Naive thymus-derived CD8-positive, alpha-beta T cell (primary cell): ENCODE measurements around the gene ATXN1. TPM values are rescaled to one million over a fixed set of nuclear protein-coding genes. Genes with fewer than 3 reads are reported as not detected.

Experiments used
- ATAC-seq, 2 donors: fragments of 150-1000 bp; cut with Tn5 transposase in 1 of 2; sonication (Bioruptor Pico), chemical (Tn5 transposase) in 1 of 2; 1 replicate in 1 of 2; 2 replicates in 1 of 2; pipeline ENCODE4 v1.10.0; 2021; ENCODE audit warnings: mild to moderate bottlenecking in 2 of 2, moderate library complexity in 2 of 2
- POLR2A ChIA-PET: fragments of 350-600 bp; sonication (Branson Sonifier 250); formaldehyde crosslinking; loops from one replicate; lab custom pipeline; 2021; ENCODE audit warnings: antibody characterized with exemption; lab: Charles Lee
- DNase-seq, 10 donors: peaks; one replicate each; pipeline versions ENCODE4 v3.0.0 to v3.0.0-alpha.2; 2020 to 2022
- H3K27ac Mint-ChIP-seq, 10 donors: one replicate each; pipeline ENCODE4 v1.8.0; 2020 to 2022; ENCODE audit warnings: mild to moderate bottlenecking in 10 of 10, mixed read lengths in 10 of 10, moderate library complexity in 4 of 10, inconsistent platforms in 1 of 10
- H3K27me3 Mint-ChIP-seq, 5 donors: one replicate each; pipeline ENCODE4 v1.8.0; 2021 to 2022; ENCODE audit warnings: mixed read lengths in 5 of 5
- H3K36me3 Mint-ChIP-seq, 3 donors: one replicate each; pipeline ENCODE4 v1.8.0; 2020 to 2022; ENCODE audit warnings: mixed read lengths in 3 of 3, mild to moderate bottlenecking in 2 of 3, inconsistent platforms in 1 of 3
- H3K4me1 Mint-ChIP-seq, 4 donors: one replicate each; pipeline ENCODE4 v1.8.0; 2021 to 2022; ENCODE audit warnings: mixed read lengths in 4 of 4
- H3K4me3 Mint-ChIP-seq, 10 donors: one replicate each; pipeline ENCODE4 v1.8.0; 2020 to 2022; ENCODE audit warnings: mild to moderate bottlenecking in 10 of 10, mixed read lengths in 10 of 10, moderate library complexity in 6 of 10, inconsistent platforms in 1 of 10
- H3K9me3 Mint-ChIP-seq, 9 donors: one replicate each; pipeline ENCODE4 v1.8.0; 2020 to 2022; ENCODE audit warnings: mixed read lengths in 9 of 9, mild to moderate bottlenecking in 3 of 9, inconsistent platforms in 1 of 9, moderate library complexity in 1 of 9
- polyA plus RNA-seq, 3 donors: library from polyadenylated mRNA; unstranded; fragments of 300-500 nt; fragmentation: Illumina TruSeq; gene quantifications; one replicate each; pipeline ENCODE4 v1.2.3, GENCODE V29; 2021
- total RNA-seq, 8 experiments: library from RNA in 2 of 8; stranded (reverse) in 2 of 8; gene quantifications; one replicate each; pipeline ENCODE4 v1.2.3 and lab custom pipeline; 2021 to 2026

ATXN1 gene
- total and polyA plus RNA-seq, 5 experiments from 2014 or later, result 2.7 to 42.3 (median 8.2) TPM

GRCh38 chr6:16421462-16421960, 339.7 kb downstream of the ATXN1 start:
- no peaks in the 10 kb centered on the region for H3K27me3 Mint-ChIP-seq
- peak overlapping the region in 9 of 10 donors; percentile 53 to 81 (median 62) for H3K4me3 Mint-ChIP-seq
- H3K27ac Mint-ChIP-seq, result peak overlapping the region; percentile 57 to 95 (median 84)
- ATAC-seq, result no peak
- no peaks in the 10 kb centered on the region for H3K9me3 Mint-ChIP-seq
- no peaks in the 10 kb centered on the region for H3K36me3 Mint-ChIP-seq
- H3K4me1 Mint-ChIP-seq, result peaks cover 20 to 50% (median 36%) of the 10 kb centered on the region in 4 donors
- no peak for DNase-seq
- POLR2A ChIA-PET, result no interaction called here

- POLR2A ChIA-PET, result no interaction called here
- peak; percentile 72 to 74 for ATAC-seq
- peak overlapping the region in 9 of 10 donors; percentile 53 to 81 (median 62) for H3K4me3 Mint-ChIP-seq
- peak in 4 of 10 donors; percentile 10 to 56 (median 22) for DNase-seq
- peaks cover 20 to 44% (median 36%) of the 10 kb centered on the region in 4 donors for H3K4me1 Mint-ChIP-seq
- no peaks in the 10 kb centered on the region for H3K27me3 Mint-ChIP-seq
- peak overlapping the region; percentile 57 to 95 (median 84) for H3K27ac Mint-ChIP-seq
- no peaks in the 10 kb centered on the region for H3K9me3 Mint-ChIP-seq
- H3K36me3 Mint-ChIP-seq, result no peaks in the 10 kb centered on the region
Measured at GRCh38 chr6:16420715-16421461, 340.4 kb downstream of the ATXN1 start.

- Mint-ChIP-seq H3K4me1 (peaks cover 20 to 44% (median 36%) of the 10 kb centered on the region in 4 donors), H3K36me3 (peaks cover 0 to 2% (median 0%) of the 10 kb centered on the region in 3 donors)
- no peak for ATAC-seq
Measured at GRCh38 chr6:16420337-16420714, 340.9 kb downstream of the ATXN1 start.

GRCh38 chr6:16419636-16420336, 341.5 kb downstream of the ATXN1 start:
- POLR2A ChIA-PET, result no interaction called here
- Mint-ChIP-seq H3K4me3 (peak overlapping the region in 5 of 10 donors; percentile 15 to 74 (median 72)), H3K27me3 (no peaks in the 10 kb centered on the region), H3K4me1 (peaks cover 20 to 44% (median 36%) of the 10 kb centered on the region in 4 donors), H3K27ac (peak overlapping the region in 8 of 10 donors; percentile 24 to 95 (median 78)), H3K9me3 (no peaks in the 10 kb centered on the region), H3K36me3 (peaks cover 0 to 2% (median 0%) of the 10 kb centered on the region in 3 donors)
- DNase-seq (no peak), ATAC-seq (no peak)

More at GRCh38 chr6:16420337-16420714, 340.9 kb downstream of the ATXN1 start:
- POLR2A ChIA-PET, result no interaction called here
- peak overlapping the region in 9 of 10 donors; percentile 47 to 95 (median 84) for H3K27ac Mint-ChIP-seq
- no peaks in the 10 kb centered on the region for H3K27me3 Mint-ChIP-seq
- DNase-seq, result no peak
- H3K9me3 Mint-ChIP-seq, result no peaks in the 10 kb centered on the region
- H3K4me3 Mint-ChIP-seq, result peak overlapping the region in 5 of 10 donors; percentile 15 to 74 (median 72)

- Mint-ChIP-seq H3K27ac (no peak overlapping the region), H3K36me3 (peaks cover 0 to 2% (median 0%) of the 10 kb centered on the region in 3 donors), H3K27me3 (no peaks in the 10 kb centered on the region), H3K9me3 (no peaks in the 10 kb centered on the region), H3K4me3 (no peak overlapping the region), H3K4me1 (peaks cover 19 to 44% (median 34%) of the 10 kb centered on the region in 4 donors)
- POLR2A ChIA-PET, result no interaction called here
- DNase-seq (no peak), ATAC-seq (no peak)
Measured at GRCh38 chr6:16418151-16418550, 343.1 kb downstream of the ATXN1 start.

GRCh38 chr6:16415677-16416076, 345.6 kb downstream of the ATXN1 start:
- no peaks in the 10 kb centered on the region for H3K27me3 Mint-ChIP-seq
- no peak overlapping the region for H3K4me3 Mint-ChIP-seq
- H3K36me3 Mint-ChIP-seq, result peaks cover 0 to 2% (median 0%) of the 10 kb centered on the region in 3 donors
- POLR2A ChIA-PET, result no interaction called here
- DNase-seq (no peak), ATAC-seq (no peak)
- H3K4me1 Mint-ChIP-seq, result peaks cover 4 to 24% (median 9%) of the 10 kb centered on the region in 4 donors
- H3K9me3 Mint-ChIP-seq, result no peaks in the 10 kb centered on the region
- H3K27ac Mint-ChIP-seq, result peak overlapping the region in 1 of 10 donors; percentile 56

GRCh38 chr6:16414205-16414604, 347.1 kb downstream of the ATXN1 start:
- DNase-seq (no peak), ATAC-seq (no peak)
- Mint-ChIP-seq H3K27ac (peak overlapping the region in 2 of 10 donors; percentile 1 to 70), H3K36me3 (peaks cover 0 to 2% (median 0%) of the 10 kb centered on the region in 3 donors), H3K4me1 (peaks cover 3 to 17% (median 10%) of the 10 kb centered on the region in 4 donors), H3K27me3 (no peaks in the 10 kb centered on the region), H3K9me3 (no peaks in the 10 kb centered on the region), H3K4me3 (peak overlapping the region in 3 of 10 donors; percentile 5 to 78 (median 61))
- POLR2A ChIA-PET, result no interaction called here

- H3K27ac Mint-ChIP-seq, result peak overlapping the region in 4 of 10 donors; percentile 1 to 70 (median 28)
- ATAC-seq, result no peak
- no peaks in the 10 kb centered on the region for H3K27me3 Mint-ChIP-seq
- POLR2A ChIA-PET, result no interaction called here
- no peak for DNase-seq
- peaks cover 3 to 19% (median 10%) of the 10 kb centered on the region in 4 donors for H3K4me1 Mint-ChIP-seq
- peak overlapping the region in 4 of 10 donors; percentile 31 to 78 (median 60) for H3K4me3 Mint-ChIP-seq
- no peaks in the 10 kb centered on the region for H3K9me3 Mint-ChIP-seq
- H3K36me3 Mint-ChIP-seq, result peaks cover 0 to 2% (median 0%) of the 10 kb centered on the region in 3 donors
Measured at GRCh38 chr6:16413399-16413798, 347.9 kb downstream of the ATXN1 start.

- Mint-ChIP-seq H3K27me3 (no peaks in the 10 kb centered on the region), H3K9me3 (no peaks in the 10 kb centered on the region), H3K27ac (peak overlapping the region in 1 of 10 donors; percentile 70), H3K36me3 (peaks cover 0 to 2% (median 0%) of the 10 kb centered on the region in 3 donors), H3K4me3 (peak overlapping the region in 3 of 10 donors; percentile 59 to 78 (median 61)), H3K4me1 (peaks cover 3 to 19% (median 10%) of the 10 kb centered on the region in 4 donors)
- POLR2A ChIA-PET, result no interaction called here
- DNase-seq (no peak), ATAC-seq (no peak)
Measured at GRCh38 chr6:16412982-16413381, 348.3 kb downstream of the ATXN1 start.

GRCh38 chr6:16412171-16412570, 349.1 kb downstream of the ATXN1 start:
- Mint-ChIP-seq H3K9me3 (no peaks in the 10 kb centered on the region), H3K27me3 (no peaks in the 10 kb centered on the region), H3K27ac (peak overlapping the region in 2 of 10 donors; percentile 6 to 37), H3K36me3 (peaks cover 0 to 6% (median 0%) of the 10 kb centered on the region in 3 donors), H3K4me1 (peaks cover 3 to 19% (median 10%) of the 10 kb centered on the region in 4 donors), H3K4me3 (no peak overlapping the region)
- POLR2A ChIA-PET, result no interaction called here
- no peak for ATAC-seq
- no peak for DNase-seq

GRCh38 chr6:16409531-16410441, 351.5 kb downstream of the ATXN1 start:
- Mint-ChIP-seq H3K9me3 (no peaks in the 10 kb centered on the region), H3K4me1 (peaks cover 8 to 30% (median 15%) of the 10 kb centered on the region in 4 donors), H3K36me3 (peaks cover 0 to 8% (median 0%) of the 10 kb centered on the region in 3 donors), H3K27ac (peak overlapping the region in 2 of 10 donors; percentile 2 to 12), H3K4me3 (peak overlapping the region in 6 of 10 donors; percentile 20 to 57 (median 37)), H3K27me3 (no peaks in the 10 kb centered on the region)
- DNase-seq, result peak; percentile 13 to 65 (median 42)
- POLR2A ChIA-PET, result interaction anchor here (1.1 kb wide), 1 partner anchor 15 kb away, joined by 3 read pairs; no protein-coding TSS in a partner anchor
- ATAC-seq, result peak; percentile 72 to 84
